Astrocyte (in vitro differentiated cells and primary cell): ENCODE results near the gene C10orf120.

Source experiments
- CTCF ChIP-seq: IDR thresholded peaks from 2 replicates; pipeline ENCODE4 v1.5.1; 2011; ENCODE audit warnings: low read depth, mild to moderate bottlenecking, inconsistent platforms, low read length, moderate library complexity; ENCODE audit not compliant: insufficient read depth
- EZH2 ChIP-seq: IDR thresholded peaks from 2 replicates; pipeline ENCODE4 v1.6.1; 2012; ENCODE audit warnings: mild to moderate bottlenecking, low read length, inconsistent platforms; ENCODE audit not compliant: insufficient read depth

DNA sequence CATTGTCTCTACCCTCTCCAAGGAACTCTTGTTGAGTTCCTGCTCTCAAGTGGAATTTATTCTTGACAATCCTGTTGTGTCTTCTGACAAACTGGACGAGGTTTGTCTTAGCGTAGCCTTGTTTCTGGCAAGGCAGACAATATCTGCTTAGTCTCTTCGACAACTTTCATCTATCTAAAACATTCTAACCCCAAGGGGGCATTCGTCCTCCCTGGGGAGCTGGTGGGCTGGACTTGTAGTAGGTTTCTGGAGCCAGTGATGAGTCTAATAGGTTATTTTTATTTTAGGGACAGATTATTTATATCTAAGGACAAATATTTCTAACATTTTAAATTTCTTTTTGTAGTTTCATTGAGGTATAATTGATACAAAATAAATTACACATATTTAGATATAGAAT, 7.3 kb upstream of the C10orf120 start:
- TF ChIP-seq CTCF: no peak
- TF ChIP-seq EZH2: no peak
